ENCODE data around the gene FKBP8.
A peak's percentile ranks its signal among the peaks of the same experiment; 100 is the strongest.

DNA sequence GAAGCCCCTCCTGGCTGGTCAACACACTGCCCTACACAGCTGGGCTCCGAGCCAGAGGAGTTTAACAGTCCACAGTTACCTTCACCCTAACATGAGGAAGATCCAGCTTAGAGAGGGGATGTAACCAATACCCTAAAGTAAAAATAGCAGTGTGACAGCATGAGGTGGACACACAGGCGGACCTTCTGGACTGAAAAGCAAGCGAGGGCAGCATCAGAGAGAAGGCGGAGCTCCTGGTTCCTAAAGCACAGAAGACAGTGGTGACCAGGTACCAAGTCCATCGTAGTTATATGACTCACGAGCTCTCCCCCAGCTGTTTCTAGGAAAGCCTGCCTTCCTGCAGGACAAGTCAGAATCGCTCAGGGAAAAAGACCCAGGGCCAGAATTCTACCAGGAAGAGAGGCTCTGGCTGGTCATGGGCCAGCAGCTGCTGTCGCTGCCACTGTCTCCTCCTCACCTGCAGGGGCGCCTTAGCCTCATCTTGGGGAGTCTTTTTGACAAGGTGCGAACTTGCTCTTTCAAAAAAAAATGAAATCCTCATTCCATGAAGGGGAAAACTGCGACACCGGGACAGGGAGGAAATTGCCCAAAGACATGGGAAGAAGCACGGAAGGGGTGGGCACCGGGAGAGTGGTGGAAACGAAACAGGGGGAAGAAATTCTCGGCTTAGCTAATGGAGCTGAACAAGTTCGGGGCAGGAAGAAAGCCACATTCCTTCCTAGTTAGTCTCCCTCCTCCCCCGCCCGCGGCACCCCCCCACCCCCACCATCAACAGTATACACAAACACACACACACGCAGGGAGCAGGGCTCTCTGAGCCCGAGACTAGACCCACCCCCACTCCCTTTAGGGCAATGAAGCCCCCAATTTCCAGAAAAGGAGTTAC lies 23.2 kb downstream of the FKBP8 start:
- TF ChIP-seq CTCF (IDR thresholded peaks at IDR 0.05; ENCODE audit: low read depth, low read length, missing input control) (peak; percentile 58), SP1 (IDR thresholded peaks at IDR 0.05) (peak; percentile 77), HNF4A (conservative IDR thresholded peaks at IDR 0.05) (peak; percentile 77 to 87), RAD21 (IDR thresholded peaks at IDR 0.05) (peak; percentile 56 to 70)
- TF ChIP-seq, protein P1, sequence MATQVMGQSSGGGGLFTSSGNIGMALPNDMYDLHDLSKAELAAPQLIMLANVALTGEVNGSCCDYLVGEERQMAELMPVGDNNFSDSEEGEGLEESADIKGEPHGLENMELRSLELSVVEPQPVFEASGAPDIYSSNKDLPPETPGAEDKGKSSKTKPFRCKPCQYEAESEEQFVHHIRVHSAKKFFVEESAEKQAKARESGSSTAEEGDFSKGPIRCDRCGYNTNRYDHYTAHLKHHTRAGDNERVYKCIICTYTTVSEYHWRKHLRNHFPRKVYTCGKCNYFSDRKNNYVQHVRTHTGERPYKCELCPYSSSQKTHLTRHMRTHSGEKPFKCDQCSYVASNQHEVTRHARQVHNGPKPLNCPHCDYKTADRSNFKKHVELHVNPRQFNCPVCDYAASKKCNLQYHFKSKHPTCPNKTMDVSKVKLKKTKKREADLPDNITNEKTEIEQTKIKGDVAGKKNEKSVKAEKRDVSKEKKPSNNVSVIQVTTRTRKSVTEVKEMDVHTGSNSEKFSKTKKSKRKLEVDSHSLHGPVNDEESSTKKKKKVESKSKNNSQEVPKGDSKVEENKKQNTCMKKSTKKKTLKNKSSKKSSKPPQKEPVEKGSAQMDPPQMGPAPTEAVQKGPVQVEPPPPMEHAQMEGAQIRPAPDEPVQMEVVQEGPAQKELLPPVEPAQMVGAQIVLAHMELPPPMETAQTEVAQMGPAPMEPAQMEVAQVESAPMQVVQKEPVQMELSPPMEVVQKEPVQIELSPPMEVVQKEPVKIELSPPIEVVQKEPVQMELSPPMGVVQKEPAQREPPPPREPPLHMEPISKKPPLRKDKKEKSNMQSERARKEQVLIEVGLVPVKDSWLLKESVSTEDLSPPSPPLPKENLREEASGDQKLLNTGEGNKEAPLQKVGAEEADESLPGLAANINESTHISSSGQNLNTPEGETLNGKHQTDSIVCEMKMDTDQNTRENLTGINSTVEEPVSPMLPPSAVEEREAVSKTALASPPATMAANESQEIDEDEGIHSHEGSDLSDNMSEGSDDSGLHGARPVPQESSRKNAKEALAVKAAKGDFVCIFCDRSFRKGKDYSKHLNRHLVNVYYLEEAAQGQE (IDR thresholded peaks at IDR 0.05), result peak; percentile 81
- TF ChIP-seq, protein P2, sequence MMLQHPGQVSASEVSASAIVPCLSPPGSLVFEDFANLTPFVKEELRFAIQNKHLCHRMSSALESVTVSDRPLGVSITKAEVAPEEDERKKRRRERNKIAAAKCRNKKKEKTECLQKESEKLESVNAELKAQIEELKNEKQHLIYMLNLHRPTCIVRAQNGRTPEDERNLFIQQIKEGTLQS (IDR thresholded peaks at IDR 0.05), result peak; percentile 25
